Activated CD4-positive, alpha-beta T cell treated with anti-CD3 and anti-CD28 coated beads, Interleukin-2, amount 10 ng/mL, durations not matched to agents 24 days and 14 days (primary cell): ENCODE results near the gene NRROS. TPM values are rescaled to one million over a fixed set of nuclear protein-coding genes. Genes with fewer than 3 reads are reported as not detected.
A peak's percentile ranks its signal among the peaks of the same experiment; 100 is the strongest.
"Not testable (repeated sequence)": the region's sequence is repeated elsewhere in the genome, so short reads cannot be mapped to it uniquely, and the experiment has no call there.

ENCODE experiments used
- DNase-seq: peaks from one replicate; pipeline ENCODE4 v3.0.0; 2022
- H3K27ac Mint-ChIP-seq: one replicate; pipeline ENCODE4 v1.8.0; 2022; ENCODE audit warnings: mild to moderate bottlenecking, mixed read lengths
- H3K27me3 Mint-ChIP-seq: one replicate; pipeline ENCODE4 v1.8.0; 2022; ENCODE audit warnings: mixed read lengths
- H3K36me3 Mint-ChIP-seq: one replicate; pipeline ENCODE4 v1.8.0; 2022; ENCODE audit warnings: low read depth, mild to moderate bottlenecking, mixed read lengths
- H3K4me1 Mint-ChIP-seq: one replicate; pipeline ENCODE4 v1.8.0; 2021; ENCODE audit warnings: mixed read lengths
- H3K4me3 Mint-ChIP-seq: one replicate; pipeline ENCODE4 v1.8.0; 2022; ENCODE audit warnings: mild to moderate bottlenecking, moderate library complexity, mixed read lengths
- H3K9me3 Mint-ChIP-seq: one replicate; pipeline ENCODE4 v1.8.0; 2021; ENCODE audit warnings: mixed read lengths
- intact Hi-C: fragments of 100-400 bp; cut with micrococcal nuclease; formaldehyde crosslinking; loops from one replicate; pipeline ENCODE4 v1.15.1; 2023
- total RNA-seq: library from RNA; stranded (reverse); gene quantifications from 2 replicates; pipeline ENCODE4 v1.2.3, GENCODE V29; 2022

Gene NRROS
- total RNA-seq, 1 donor from 2014 or later = 39.0 TPM

- Mint-ChIP-seq H3K27me3 (no peaks in the 10 kb centered on the region), H3K4me3 (peak overlapping the region; percentile 77), H3K27ac (peak overlapping the region; percentile 97), H3K9me3 (no peaks in the 10 kb centered on the region), H3K36me3 (peaks cover 4% of the 10 kb centered on the region), H3K4me1 (peaks cover 55% of the 10 kb centered on the region)
- intact Hi-C loops = loop anchor here (2.0 kb wide), 3 partner anchors 51 to 131 kb away; partner anchors contain the start of genes CEP19, PIGX and RNF168
- DNase-seq = no peak
These were observed 5.8 kb upstream of the NRROS start for GRCh38 chr3:196633555-196634151.

GRCh38 chr3:196634224-196634623 lies 5.3 kb upstream of the NRROS start:
- H3K27ac Mint-ChIP-seq = no peak overlapping the region
- H3K9me3 Mint-ChIP-seq = no peaks in the 10 kb centered on the region
- no peak overlapping the region for H3K4me3 Mint-ChIP-seq
- peaks cover 4% of the 10 kb centered on the region for H3K36me3 Mint-ChIP-seq
- H3K4me1 Mint-ChIP-seq = peaks cover 61% of the 10 kb centered on the region
- intact Hi-C loops = no loop called here
- no peaks in the 10 kb centered on the region for H3K27me3 Mint-ChIP-seq
- DNase-seq = no peak

GRCh38 chr3:196634829-196635228 lies 4.7 kb upstream of the NRROS start:
- Mint-ChIP-seq H3K27ac (no peak overlapping the region), H3K4me1 (peaks cover 56% of the 10 kb centered on the region), H3K4me3 (no peak overlapping the region), H3K9me3 (no peaks in the 10 kb centered on the region), H3K27me3 (no peaks in the 10 kb centered on the region), H3K36me3 (peaks cover 4% of the 10 kb centered on the region)
- intact Hi-C loops = no loop called here
- no peak for DNase-seq

- Mint-ChIP-seq H3K36me3 (peaks cover 13% of the 10 kb centered on the region), H3K27ac (no peak overlapping the region), H3K27me3 (no peaks in the 10 kb centered on the region), H3K9me3 (no peaks in the 10 kb centered on the region), H3K4me1 (peaks cover 49% of the 10 kb centered on the region), H3K4me3 (peak overlapping the region; percentile 6)
- no peak for DNase-seq
- intact Hi-C loops = no loop called here
These were observed 2.8 kb upstream of the NRROS start for GRCh38 chr3:196636369-196637349.

- H3K4me3 Mint-ChIP-seq, H3K27me3 Mint-ChIP-seq, H3K27ac Mint-ChIP-seq, H3K9me3 Mint-ChIP-seq, DNase-seq: not testable (repeated sequence)
- peaks cover 15% of the 10 kb centered on the region for H3K36me3 Mint-ChIP-seq
- H3K4me1 Mint-ChIP-seq = peaks cover 51% of the 10 kb centered on the region
- intact Hi-C loops = loop anchor here (2.0 kb wide), 1 partner anchor 57 kb away; no protein-coding TSS in a partner anchor
These were observed 1.6 kb upstream of the NRROS start for GRCh38 chr3:196637941-196638340.

GRCh38 chr3:196638861-196639482 lies 522 bp upstream of the NRROS start:
- H3K27ac Mint-ChIP-seq = peak overlapping the region; percentile 94
- H3K4me1 Mint-ChIP-seq = peaks cover 51% of the 10 kb centered on the region
- DNase-seq = no peak
- H3K4me3 Mint-ChIP-seq = peak overlapping the region; percentile 86
- no peaks in the 10 kb centered on the region for H3K9me3 Mint-ChIP-seq
- H3K27me3 Mint-ChIP-seq = no peaks in the 10 kb centered on the region
- H3K36me3 Mint-ChIP-seq = peaks cover 20% of the 10 kb centered on the region
- intact Hi-C loops = loop anchor here (1.0 to 2.0 kb wide), 2 partner anchors 15 to 56 kb away; no protein-coding TSS in a partner anchor

- peak overlapping the region; percentile 94 for H3K27ac Mint-ChIP-seq
- H3K36me3 Mint-ChIP-seq = peaks cover 29% of the 10 kb centered on the region
- intact Hi-C loops = loop anchor here (1.0 to 5.0 kb wide), 6 partner anchors 8 to 100 kb away; partner anchors contain the start of genes CEP19, FBXO45, PIGX and WDR53
- peak overlapping the region; percentile 86 for H3K4me3 Mint-ChIP-seq
- H3K27me3 Mint-ChIP-seq = no peaks in the 10 kb centered on the region
- H3K4me1 Mint-ChIP-seq = peaks cover 58% of the 10 kb centered on the region
- H3K9me3 Mint-ChIP-seq = no peaks in the 10 kb centered on the region
- peak; percentile 73 for DNase-seq
These were observed 964 bp downstream of the NRROS start for GRCh38 chr3:196640297-196641018.

- Mint-ChIP-seq H3K9me3 (no peaks in the 10 kb centered on the region), H3K27ac (peak overlapping the region; percentile 94), H3K4me3 (peak overlapping the region; percentile 86), H3K27me3 (no peaks in the 10 kb centered on the region), H3K36me3 (peaks cover 31% of the 10 kb centered on the region), H3K4me1 (peaks cover 62% of the 10 kb centered on the region)
- intact Hi-C loops = loop anchor here (1.0 to 5.0 kb wide), 6 partner anchors 9 to 99 kb away; partner anchors contain the start of genes CEP19, FBXO45, PIGX and WDR53
- peak; percentile 73 for DNase-seq
These were observed 2.0 kb downstream of the NRROS start for GRCh38 chr3:196641333-196642054.

- H3K36me3 Mint-ChIP-seq = peaks cover 34% of the 10 kb centered on the region
- H3K27ac Mint-ChIP-seq = peak overlapping the region; percentile 94
These were observed 2.9 kb downstream of the NRROS start for GRCh38 chr3:196642434-196642833.

GRCh38 chr3:196643201-196643749 lies 3.8 kb downstream of the NRROS start:
- Mint-ChIP-seq H3K36me3 (peaks cover 36% of the 10 kb centered on the region), H3K27ac (peak overlapping the region; percentile 83), H3K27me3 (no peaks in the 10 kb centered on the region), H3K4me1 (peaks cover 59% of the 10 kb centered on the region), H3K4me3 (peak overlapping the region; percentile 67), H3K9me3 (no peaks in the 10 kb centered on the region)
- no peak for DNase-seq
- intact Hi-C loops = loop anchor here (5.0 kb wide), 1 partner anchor 76 kb away; the partner anchor contains the start of genes FBXO45 and WDR53

More at GRCh38 chr3:196642434-196642833, 2.9 kb downstream of the NRROS start:
- Mint-ChIP-seq H3K9me3 (no peaks in the 10 kb centered on the region), H3K4me1 (peaks cover 64% of the 10 kb centered on the region), H3K4me3 (peak overlapping the region; percentile 86), H3K27me3 (no peaks in the 10 kb centered on the region)
- no peak for DNase-seq
- intact Hi-C loops = loop anchor here (5.0 kb wide), 1 partner anchor 75 kb away; the partner anchor contains the start of genes FBXO45 and WDR53

- H3K4me1 Mint-ChIP-seq = peaks cover 57% of the 10 kb centered on the region
- no peak for DNase-seq
- no peaks in the 10 kb centered on the region for H3K27me3 Mint-ChIP-seq
- intact Hi-C loops = loop anchor here (5.0 kb wide), 1 partner anchor 76 kb away; the partner anchor contains the start of genes FBXO45 and WDR53
- H3K4me3 Mint-ChIP-seq = peak overlapping the region; percentile 67
- H3K36me3 Mint-ChIP-seq = peaks cover 39% of the 10 kb centered on the region
- no peaks in the 10 kb centered on the region for H3K9me3 Mint-ChIP-seq
- peak overlapping the region; percentile 83 for H3K27ac Mint-ChIP-seq
These were observed 4.3 kb downstream of the NRROS start for GRCh38 chr3:196643761-196644160.

GRCh38 chr3:196645096-196645495 lies 5.6 kb downstream of the NRROS start:
- intact Hi-C loops = no loop called here
- Mint-ChIP-seq H3K4me1 (peaks cover 56% of the 10 kb centered on the region), H3K27ac (peak overlapping the region; percentile 22), H3K9me3 (no peaks in the 10 kb centered on the region), H3K36me3 (peaks cover 47% of the 10 kb centered on the region), H3K27me3 (no peaks in the 10 kb centered on the region), H3K4me3 (peak overlapping the region; percentile 23)
- DNase-seq = no peak
